HG03457 (cell line): Measurements from ENCODE around the gene BARD1.
"Not testable (repeated sequence)": the region's sequence is repeated elsewhere in the genome, so short reads cannot be mapped to it uniquely, and the experiment has no call there.

Source experiments
- ATAC-seq: cut with Tn5 transposase; IDR thresholded peaks from one replicate; pipeline ENCODE4 v1.9.1; 2021; ENCODE audit warnings: moderate number of reproducible peaks; ENCODE audit not compliant: unreplicated experiment

Gene BARD1

GRCh38 chr2:214772443-214773015 lies 37.0 kb downstream of the BARD1 start:
- no peak for ATAC-seq

- ATAC-seq: no peak
Measured at GRCh38 chr2:214765180-214765579, 44.3 kb downstream of the BARD1 start.

- ATAC-seq: no peak
Measured at GRCh38 chr2:214753455-214753854, 56.0 kb downstream of the BARD1 start.

- ATAC-seq: no peak
Measured at GRCh38 chr2:214750529-214750928, 59.0 kb downstream of the BARD1 start.

- ATAC-seq: peak; percentile 72
Measured at GRCh38 chr2:214747992-214748391, 61.5 kb downstream of the BARD1 start.

GRCh38 chr2:214742119-214742518 lies 67.4 kb downstream of the BARD1 start:
- ATAC-seq: no peak

GRCh38 chr2:214740867-214741395 lies 68.6 kb downstream of the BARD1 start:
- no peak for ATAC-seq

- peak; percentile 95 for ATAC-seq
Measured at GRCh38 chr2:214737188-214737587, 72.3 kb downstream of the BARD1 start.

GRCh38 chr2:214730800-214731407 lies 78.6 kb downstream of the BARD1 start:
- no peak for ATAC-seq

GRCh38 chr2:214730248-214730647 lies 79.2 kb downstream of the BARD1 start:
- ATAC-seq: no peak

- no peak for ATAC-seq
Measured at GRCh38 chr2:214724741-214725140, 84.7 kb downstream of the BARD1 start.

GRCh38 chr2:214717837-214718236 lies 91.6 kb downstream of the BARD1 start:
- not testable (repeated sequence) for ATAC-seq

GRCh38 chr2:214716811-214717560 lies 92.5 kb downstream of the BARD1 start:
- ATAC-seq: no peak

- ATAC-seq: no peak
Measured at GRCh38 chr2:214715025-214715424, 94.5 kb downstream of the BARD1 start.

GRCh38 chr2:214713080-214713830 lies 96.2 kb downstream of the BARD1 start:
- ATAC-seq: no peak

GRCh38 chr2:214710729-214711128 lies 98.8 kb downstream of the BARD1 start:
- ATAC-seq: no peak

GRCh38 chr2:214706986-214707385 lies 102.5 kb downstream of the BARD1 start:
- ATAC-seq: no peak

GRCh38 chr2:214699236-214699635 lies 110.2 kb downstream of the BARD1 start:
- ATAC-seq: no peak

- ATAC-seq: no peak
Measured at GRCh38 chr2:214696681-214697080, 112.8 kb downstream of the BARD1 start.

GRCh38 chr2:214695789-214696188 lies 113.7 kb downstream of the BARD1 start:
- ATAC-seq: no peak

- peak; percentile 72 for ATAC-seq
Measured at GRCh38 chr2:214683557-214683956, 125.9 kb downstream of the BARD1 start.
